ENCODE data around the gene PCCA. TPM values are rescaled to one million over a fixed set of nuclear protein-coding genes. Genes with fewer than 3 reads are reported as not detected.
"Not testable (repeated sequence)": the region's sequence is repeated elsewhere in the genome, so short reads cannot be mapped to it uniquely, and the experiment has no call there.

The PCCA gene
- total RNA-seq, 1 donor from 2014 or later: 7.7 TPM

DNA sequence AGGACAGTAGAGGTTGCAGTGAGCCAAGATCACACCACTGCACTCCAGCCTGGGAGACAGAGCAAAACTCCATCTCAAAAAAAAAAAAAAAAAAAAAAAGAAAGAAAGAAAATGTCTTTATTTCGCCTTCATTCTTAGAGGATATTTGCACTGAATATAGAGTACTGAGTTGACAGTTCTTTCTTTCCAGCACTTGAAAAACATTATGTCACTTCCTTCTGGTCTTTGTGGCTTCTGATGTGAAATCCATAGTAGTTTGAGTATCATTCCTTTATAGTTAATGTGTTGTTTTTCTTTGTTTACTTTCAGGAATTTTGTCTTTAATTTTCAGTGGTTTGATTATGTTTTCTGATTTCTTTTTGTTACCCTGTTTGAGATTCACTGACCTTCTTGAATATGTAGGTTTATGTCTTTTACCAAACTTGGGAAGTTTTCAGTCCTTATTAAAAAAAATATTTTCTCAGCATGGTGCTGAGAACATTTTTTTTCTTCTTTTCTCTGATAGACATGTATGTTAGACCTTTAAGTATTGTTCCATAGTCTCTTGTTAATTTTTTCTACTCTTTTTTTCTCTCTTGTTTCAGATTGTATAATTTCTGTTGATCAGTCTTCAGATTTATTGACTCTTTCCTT is 50.1 kb downstream of the PCCA start:
- intact Hi-C loops (cut with micrococcal nuclease): no loop called here

DNA sequence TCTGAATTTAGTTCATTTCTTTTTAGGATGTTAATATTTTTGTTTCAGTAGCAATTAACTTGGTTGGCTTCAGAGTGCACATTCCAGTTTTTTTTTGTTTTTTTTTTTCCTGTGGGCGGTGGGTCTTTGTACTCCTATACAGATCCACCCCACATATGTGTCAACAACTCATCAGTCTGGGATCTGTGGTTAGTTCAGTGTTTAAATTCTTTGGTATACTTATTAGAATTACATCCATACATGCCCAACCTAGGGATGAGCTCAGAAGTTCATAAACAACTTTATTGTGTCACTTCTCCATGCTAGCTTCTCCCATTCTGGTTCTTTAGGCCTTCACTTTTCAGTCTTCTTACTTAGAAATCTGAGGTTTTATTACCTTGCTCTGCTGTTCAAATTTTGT is 50.9 kb downstream of the PCCA start:
- intact Hi-C loops (cut with micrococcal nuclease): no loop called here

DNA sequence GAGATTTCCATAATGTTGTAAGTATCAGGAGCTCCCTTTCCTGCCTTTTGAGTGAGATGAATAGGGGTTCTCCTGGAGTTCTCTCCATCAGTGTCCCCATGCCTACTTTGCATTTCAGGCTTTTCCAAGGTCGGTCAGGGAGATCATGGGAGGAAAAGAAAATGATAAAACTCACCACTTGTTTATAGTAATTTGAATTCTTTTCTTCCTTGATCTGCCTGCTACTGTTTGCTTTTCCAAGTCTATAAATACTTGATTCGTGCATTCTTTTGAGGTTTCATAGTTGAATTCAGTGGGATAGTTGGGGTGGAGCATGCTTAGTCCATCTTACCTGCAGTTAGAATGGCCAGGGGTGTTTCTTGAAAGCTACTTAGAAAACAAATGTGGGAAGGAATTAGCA is 51.5 kb downstream of the PCCA start:
- intact Hi-C loops (cut with micrococcal nuclease): no loop called here

DNA sequence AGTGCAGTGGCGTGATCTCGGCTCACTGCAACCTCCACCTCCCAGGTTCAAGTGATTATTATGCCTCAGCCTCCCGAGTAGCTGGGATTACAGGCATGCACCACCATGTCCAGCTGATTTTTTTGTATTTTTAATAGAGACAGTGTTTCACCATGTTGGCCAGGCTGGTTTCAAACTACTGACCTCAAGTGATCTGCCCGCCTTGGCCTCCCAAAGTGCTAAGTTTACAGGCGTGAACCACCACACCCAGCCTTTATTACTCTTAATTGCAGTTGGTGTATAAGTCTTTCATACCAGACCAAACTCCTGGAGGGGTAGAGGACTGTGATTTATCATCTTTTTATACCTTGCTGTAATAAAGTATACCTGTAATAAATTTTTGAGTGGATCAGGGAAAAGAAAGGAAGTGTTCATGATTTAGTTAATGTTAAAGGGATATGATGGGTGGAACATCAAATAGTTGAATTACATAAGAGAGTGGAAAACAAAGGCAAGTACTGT is 52.6 kb downstream of the PCCA start:
- intact Hi-C loops (cut with micrococcal nuclease): not testable (repeated sequence)

DNA sequence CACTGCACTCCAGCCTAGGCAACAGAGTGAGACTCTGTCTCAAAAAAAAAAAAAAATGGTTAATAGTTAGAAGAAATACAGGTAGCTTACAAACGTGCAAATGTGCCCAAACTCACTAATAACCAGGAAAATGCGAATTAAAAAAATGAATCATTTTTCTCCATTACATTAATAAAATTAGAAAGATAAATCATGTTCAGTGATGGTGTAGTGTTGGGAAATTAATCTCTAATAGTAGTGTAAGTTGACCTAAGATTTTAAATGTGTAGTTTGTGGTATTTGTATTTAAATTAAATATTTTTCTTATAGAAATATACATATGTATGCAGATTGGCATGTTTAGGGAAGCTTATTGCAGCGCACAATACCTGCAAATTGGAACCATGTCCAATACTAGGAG is 57.6 kb downstream of the PCCA start:
- intact Hi-C loops (cut with micrococcal nuclease): no loop called here

DNA sequence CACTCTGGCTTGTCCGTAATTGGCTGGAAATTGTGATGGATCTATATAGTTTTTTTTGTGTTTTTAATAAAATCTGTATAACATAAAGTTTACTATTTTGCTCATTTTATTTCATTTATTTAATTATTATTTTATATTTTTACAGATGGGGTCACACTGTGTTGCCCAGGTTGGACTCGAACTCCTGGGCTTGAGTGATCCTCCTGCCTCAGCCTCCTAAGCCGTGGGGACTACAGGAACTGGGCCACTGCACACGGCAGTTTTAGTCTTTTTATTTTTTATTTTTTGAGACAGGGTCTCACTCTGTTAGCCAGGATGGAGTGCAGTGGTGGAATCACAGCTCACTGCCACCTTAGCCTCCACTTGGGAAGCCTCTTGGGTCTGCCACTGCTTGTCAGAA is 58.9 kb downstream of the PCCA start:
- intact Hi-C loops (cut with micrococcal nuclease): no loop called here

DNA sequence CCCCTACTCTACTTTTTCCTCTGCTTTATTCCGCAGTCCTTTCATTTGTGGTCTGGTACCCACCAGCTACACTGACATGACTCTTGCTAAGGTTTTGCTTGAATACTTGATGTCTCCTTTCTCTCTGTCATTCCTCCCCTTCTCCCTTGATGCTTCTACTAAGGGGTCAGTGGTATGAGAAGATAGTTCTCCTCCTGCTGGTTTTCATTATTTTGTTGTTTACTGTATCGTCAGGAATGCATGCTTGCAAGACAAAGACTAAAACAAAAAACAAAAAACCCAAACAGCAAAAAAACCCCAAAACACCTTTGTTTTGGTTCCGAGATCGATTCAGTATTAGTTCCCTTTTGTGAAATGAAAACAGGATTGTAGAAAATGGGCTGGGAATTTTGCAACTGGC is 59.5 kb downstream of the PCCA start:
- intact Hi-C loops (cut with micrococcal nuclease): no loop called here

DNA sequence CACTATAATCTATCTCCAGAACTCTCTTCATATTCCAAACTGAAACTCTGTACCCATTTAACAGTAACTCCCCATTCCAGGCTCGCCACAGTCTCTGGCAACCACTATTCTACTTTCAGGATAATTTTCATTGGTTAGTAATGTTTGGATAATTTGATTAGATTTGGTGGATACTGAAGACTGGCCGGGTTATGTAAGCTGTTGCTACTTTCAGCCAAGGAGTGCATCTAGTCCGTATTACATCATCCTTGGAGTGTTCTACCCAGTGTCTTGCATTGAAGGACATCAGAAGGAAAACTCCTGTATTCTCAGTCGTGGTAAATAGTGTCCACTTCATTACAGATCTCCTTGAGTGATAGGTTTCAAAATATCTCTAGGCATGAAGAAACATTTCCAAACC is 60.5 kb downstream of the PCCA start:
- intact Hi-C loops (cut with micrococcal nuclease): no loop called here

DNA sequence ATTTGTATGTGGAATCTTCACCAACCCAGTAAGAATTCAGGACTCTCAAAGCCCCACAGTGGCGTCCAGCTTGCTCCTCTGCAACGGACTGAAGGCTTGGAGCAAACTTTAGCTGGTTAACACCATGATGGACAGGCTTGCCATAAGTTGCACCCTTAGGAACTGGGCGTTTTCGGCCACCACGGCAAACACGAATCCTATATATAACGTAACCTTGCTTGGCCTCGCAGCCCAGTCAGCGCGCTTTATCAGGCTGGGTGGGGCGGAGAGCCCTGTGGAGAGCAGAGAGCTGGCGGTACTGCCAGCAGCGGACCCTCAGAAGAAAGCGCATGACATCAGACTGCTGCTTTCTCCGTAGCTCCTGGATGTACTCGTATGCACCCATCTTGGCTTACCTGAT is 61.8 kb downstream of the PCCA start:
- intact Hi-C loops (cut with micrococcal nuclease): not testable (repeated sequence)

DNA sequence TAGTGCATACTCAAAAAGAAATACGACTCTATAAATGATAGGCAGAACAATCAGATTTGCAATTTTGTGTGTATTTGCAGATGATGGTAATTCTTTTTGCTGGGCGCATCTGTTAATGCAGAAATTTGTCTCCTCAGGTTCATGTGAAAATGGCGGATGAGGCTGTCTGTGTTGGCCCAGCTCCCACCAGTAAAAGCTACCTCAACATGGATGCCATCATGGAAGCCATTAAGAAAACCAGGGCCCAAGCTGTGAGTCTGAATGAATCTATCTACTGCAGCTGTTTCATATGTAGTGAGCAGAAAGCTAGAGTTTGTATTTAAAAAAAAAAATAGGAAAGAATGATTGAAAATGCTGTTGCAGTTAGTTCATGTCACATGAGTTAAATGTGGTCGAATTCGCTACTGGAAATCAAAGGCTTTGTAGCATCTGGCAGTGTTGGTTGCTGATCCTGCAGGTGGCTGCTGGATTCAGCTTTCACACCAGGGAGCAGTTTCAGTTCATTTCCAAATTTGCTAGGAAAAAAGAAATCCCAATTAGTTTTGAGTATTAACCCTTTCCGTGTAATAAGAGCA is 66.0 kb downstream of the PCCA start:
- intact Hi-C loops (cut with micrococcal nuclease): no loop called here

DNA sequence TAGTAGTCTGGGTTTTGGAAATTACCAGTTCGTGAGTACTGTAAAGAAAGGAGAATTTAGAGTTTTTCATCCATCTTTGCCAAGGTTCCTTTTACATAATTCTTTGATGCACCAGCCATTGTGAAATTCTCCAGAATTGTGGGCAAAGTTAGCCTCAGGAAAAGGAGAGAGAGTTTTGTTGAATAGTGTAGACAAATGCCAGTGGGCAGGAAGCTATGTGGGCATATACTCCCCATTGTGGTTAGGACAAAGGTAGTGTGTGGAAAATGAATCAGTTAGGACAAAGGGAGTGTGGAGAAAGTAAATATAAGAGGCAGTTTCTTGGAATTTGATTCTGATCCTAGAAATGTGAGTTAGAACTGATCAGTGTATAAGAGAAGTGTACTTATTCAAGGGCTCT is 67.9 kb downstream of the PCCA start:
- intact Hi-C loops (cut with micrococcal nuclease): no loop called here

DNA sequence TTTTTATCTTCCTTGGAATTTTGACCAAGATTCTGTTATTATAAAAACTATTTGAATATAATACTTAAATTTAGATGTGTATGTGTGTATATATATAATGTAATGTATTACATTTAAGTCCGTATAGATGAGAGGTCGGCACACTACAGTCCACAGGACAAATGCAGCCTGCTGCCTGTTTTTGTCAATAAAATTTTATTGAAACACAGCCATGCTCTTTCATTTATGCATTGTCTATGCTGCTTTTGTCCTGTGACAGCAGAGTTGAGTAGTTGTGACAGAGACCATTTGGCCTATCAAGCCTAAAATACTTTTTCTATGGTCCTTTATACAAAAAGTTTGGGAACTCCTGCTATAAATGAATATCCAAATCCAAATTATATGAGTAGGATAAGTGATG is 69.7 kb downstream of the PCCA start:
- intact Hi-C loops (cut with micrococcal nuclease): no loop called here

DNA sequence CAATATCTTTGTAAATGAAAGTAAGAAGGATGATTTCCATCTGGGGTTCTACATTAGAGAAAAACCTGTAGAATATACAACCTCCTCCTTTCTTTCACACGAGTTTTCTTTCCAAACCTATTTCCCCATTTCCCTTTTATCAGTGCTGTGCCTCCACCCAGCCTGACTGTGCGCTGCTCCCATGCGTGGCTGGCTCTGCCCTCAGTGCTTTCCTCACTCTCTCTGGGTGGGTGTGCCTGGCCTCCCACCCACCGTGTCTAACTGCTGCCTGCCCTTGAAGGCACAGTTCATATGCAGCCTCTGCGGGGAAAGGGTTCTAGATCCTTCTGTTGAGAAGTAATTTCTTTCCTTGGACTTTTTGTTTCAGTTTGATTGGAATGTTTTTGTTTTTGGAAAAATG is 70.7 kb downstream of the PCCA start:
- intact Hi-C loops (cut with micrococcal nuclease): no loop called here

DNA sequence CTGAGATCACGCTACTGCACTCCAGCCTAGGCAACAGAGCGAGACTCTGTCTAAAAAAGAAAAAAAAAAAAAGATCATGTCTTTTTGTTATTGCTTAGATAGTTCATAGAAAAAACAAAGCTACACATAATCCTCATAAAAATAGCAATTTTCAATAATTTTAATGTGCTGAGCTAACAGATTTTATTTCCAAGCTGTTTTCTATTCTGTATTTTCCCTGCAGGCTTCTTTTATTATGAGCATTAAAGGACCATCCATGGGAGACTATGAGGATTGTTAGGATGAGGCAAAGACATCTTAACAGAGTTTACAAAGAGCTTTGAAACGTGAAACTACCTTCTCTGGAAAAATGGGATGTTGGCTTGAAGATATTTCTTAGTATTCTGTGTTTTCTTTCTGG is 71.6 kb downstream of the PCCA start:
- intact Hi-C loops (cut with micrococcal nuclease): no loop called here

DNA sequence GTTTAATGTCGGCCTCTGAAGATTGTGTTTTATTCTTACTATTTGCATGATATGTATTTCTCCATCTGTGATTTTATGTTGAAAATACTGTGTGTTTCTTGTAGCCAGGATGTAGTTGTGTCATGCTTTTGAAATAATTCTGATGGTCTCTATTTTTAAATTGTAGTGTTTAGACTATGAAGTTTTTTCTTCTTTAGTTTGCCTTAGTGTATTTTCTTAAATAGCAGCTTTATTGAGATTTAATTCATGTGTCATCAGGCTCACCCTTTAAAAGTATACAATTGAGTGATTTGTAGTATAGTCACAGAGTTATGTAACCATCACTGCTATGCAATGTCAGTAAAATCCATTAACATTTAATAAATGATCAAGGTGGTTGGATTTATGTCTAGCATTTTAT is 74.5 kb downstream of the PCCA start:
- intact Hi-C loops (cut with micrococcal nuclease): no loop called here

DNA sequence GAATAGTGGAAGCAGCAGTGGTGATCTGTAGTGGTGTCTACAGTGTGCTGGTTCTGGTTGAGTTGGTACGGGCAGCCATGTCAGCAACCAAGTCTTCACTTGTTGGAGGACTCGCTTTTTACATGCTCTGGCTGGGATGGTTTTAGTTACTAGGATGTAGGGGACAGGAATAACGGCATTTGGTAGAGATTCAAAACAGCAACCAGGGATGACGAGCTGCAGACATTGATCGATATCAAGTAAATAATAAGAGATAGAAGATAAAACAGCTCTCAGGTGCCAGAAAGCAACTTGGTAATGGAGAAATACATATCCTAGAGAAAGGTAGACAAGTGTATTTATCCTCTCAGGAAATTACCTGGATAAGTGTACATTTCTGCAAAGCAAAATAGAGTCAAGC is 84.3 kb downstream of the PCCA start:
- intact Hi-C loops (cut with micrococcal nuclease): no loop called here

DNA sequence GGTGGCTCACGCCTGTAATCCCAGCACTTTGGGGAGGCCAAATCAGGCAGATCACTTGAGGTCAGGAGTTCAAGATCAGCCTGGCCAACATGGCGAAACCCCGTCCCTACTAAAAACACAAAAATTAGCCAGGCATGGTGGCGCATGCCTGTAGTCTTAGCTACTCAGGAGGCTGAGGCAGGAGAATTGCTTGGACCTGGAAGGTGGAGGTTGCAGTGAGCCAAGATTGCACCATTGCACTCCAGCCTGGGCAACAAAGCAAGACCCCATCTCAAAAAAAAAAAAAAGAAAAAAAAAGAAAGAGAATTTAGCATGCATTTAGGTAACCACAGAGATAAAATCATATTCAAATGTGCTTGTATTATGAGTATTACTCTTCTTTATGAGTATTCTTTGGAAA is 85.6 kb downstream of the PCCA start:
- intact Hi-C loops (cut with micrococcal nuclease): not testable (repeated sequence)

DNA sequence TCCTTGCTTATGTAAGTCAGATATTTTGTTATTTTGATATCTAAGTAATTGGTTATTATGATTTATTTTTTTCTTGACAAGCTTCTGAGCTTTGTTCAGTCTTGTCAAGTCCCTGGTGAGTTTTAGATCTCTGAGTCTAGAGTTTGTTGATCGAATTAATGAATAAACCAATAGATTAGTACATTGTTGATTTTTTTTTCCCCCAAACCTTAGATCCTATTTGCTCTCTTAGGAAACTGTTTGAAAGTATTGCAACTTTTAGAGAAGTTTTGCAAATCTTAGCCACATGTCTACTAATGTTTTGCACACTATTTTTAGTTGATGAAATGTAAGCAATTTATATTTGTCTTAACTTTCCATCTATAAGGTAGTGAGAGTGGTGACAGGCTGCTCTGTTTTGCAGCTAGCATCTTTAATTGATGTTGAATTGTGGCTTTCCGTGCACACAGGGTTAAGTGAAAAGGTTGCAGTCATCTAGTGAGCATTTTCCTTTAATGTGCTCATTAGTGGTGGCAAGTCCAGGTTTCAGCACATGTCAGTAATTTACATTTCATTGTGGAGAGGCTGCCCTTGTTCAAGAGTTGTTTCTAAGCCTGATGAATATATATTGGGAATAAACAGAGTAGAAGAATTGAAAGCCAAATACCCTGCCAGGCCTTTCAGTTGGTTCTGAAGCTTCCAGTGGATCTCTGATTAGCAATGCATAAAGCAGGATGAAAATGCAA is 86.3 kb downstream of the PCCA start:
- intact Hi-C loops (cut with micrococcal nuclease): no loop called here

DNA sequence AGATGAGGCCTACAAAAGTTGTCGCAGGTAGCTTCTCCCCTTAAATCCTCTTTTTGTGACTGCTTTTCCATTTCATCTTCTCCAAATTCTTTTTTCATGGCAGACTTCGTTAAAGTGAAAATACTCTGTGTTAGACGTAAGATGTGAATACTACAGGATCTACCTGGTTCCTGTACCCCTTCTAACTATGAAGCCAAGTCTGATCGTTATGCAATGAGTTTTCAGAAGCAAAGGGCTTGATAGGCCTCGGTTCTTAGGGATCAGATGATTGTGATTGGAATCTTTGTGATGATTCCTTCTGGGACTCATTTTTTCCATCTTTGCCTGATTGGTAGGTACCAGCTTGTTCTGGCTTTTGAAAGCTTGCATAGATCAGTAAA is 86.9 kb downstream of the PCCA start:
- intact Hi-C loops (cut with micrococcal nuclease): no loop called here

DNA sequence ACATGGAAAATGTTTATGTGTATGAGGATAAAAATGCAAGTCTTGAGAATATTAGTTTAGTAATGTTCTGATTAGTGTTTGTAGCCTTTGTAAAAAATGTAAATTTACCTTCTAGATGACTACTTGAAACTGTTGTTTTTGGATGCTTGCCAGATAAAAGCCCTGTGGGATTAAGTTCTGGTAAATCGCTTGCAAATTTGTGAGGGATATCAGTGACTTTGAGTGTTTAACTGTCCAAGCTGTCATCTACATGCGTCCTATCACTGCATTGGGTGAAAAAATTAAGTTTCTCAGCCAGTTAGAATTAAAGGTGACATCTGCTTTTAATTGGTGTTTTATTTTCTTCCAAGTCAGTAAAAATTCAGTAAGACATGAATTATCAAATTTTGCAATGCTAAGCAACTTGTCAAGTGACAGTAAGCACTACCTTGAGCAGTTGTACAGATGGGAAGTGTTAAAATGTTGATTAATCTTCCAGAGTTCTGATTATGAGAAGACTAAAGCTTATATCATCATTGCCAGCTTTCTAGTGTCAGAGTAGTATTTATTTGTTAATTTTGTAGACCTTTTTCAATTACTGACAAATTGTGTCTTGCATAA is 88.0 kb downstream of the PCCA start:
- intact Hi-C loops (cut with micrococcal nuclease): no loop called here

DNA sequence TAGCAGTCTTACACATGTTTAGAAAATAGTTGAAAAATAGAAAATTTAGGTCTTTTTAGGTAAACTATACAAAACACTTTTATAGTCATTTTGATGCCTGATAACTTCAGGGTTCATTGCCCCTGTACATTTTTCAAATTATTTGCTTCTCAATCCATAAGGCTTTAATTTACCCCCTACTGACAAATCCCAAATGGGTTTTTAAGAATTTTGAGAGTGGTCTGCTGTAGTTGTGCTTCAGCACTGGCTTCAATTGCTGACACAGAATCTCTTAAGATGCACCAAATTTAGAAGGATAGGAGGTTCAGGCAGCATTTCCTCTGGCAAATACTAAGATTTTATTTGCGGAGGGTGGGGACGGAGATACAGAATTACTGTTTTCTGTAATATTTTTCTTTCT is 89.4 kb downstream of the PCCA start:
- intact Hi-C loops (cut with micrococcal nuclease): no loop called here

DNA sequence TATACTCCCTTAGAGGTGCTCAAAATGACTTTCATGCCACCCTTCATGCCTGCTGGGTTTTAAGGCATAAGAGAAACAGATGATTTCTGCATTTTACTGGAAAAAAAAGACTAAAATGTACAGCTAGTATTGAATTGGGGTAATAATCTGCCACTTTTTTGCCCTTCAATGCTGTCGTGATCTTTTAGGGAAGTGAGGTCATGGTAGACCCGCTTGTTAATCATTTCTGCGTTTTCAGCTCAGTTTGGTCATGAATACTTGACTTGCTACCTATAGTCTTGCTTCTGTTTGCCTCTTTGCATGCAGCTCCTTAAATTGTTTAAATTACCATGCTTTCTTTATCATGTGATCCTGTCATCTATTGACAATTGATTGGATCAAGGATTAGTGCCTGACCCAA is 90.4 kb downstream of the PCCA start:
- intact Hi-C loops (cut with micrococcal nuclease): no loop called here

All from T-helper 2 cell treated with Interferon-gamma antibody and Interleukin-4, amounts not matched to agents 100 ng/mL and 5 ng/mL, for 36 hours (primary cell).